Measurements from ENCODE around the gene FRY.

- TF ChIP-seq POLR2A (IDR thresholded peaks at IDR 0.05; ENCODE audit: low read length): no peak
- no peak for TF ChIP-seq GATA1 (IDR thresholded peaks at IDR 0.05; ENCODE audit: low read depth, low read length)
These were observed 119.2 kb downstream of the FRY start for GRCh38 chr13:32150794-32151193.

All from erythroblast (primary cell).